Right renal cortex interstitium (tissue), 3 donors: Measurements from ENCODE around the gene DBP. TPM values are rescaled to one million over a fixed set of nuclear protein-coding genes. Genes with fewer than 3 reads are reported as not detected.
A peak's percentile ranks its signal among the peaks of the same experiment; 100 is the strongest.

Experiments used
- DNase-seq, 3 donors: peaks; one replicate each; pipeline ENCODE4 v3.0.0-alpha.2; 2013; ENCODE audit warnings: low read depth in 3 of 3, low spot score in 2 of 3
- polyA plus RNA-seq, 3 donors: library from polyadenylated mRNA; unstranded; fragments of 120-200 nt; gene quantifications; one replicate each; pipeline ENCODE4 v1.2.1, GENCODE V29; 2013; ENCODE audit not compliant: insufficient read length in 3 of 3

The DBP gene
- polyA plus RNA-seq, 3 donors: 9.3 to 11.0 (median 10.5) TPM

DNA sequence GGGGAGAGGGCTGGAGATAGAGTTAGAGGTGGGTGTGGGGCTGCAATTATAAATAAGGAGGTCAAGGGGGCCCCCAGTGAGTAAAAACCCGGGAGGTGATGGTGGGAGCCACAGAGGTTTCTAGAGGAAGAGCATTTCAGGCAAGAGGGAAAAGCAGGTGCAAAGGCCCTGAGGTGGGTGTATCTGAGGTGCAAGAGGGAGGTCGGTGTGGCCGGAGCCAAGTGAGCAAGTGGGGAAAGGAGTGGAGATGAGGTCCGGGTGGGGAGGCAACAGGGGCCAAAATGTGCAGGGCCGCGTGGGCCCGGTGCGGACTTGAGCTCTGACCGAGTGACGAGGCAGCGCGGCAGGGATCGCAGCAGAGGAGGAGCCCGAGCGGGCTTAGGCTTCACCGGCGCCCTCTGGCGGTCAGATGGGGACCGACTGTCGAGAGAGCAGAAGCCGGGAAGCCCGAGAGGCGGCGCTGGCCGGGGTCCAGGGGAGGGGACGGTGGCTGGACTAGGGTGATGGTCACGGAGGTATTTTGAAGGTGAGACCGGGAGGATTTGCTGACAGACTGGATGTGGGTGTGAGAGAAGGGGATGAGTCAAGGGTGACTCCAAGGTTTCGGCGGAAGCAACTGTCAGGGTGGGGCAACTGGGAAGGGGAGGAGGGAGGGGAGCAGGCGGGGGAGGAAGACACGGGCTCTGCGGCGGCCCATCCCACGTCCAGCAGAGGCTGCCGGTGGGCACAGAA lies 48.3 kb downstream of the DBP start:
- DNase-seq: peak; percentile 53 to 80 (median 70)

DNA sequence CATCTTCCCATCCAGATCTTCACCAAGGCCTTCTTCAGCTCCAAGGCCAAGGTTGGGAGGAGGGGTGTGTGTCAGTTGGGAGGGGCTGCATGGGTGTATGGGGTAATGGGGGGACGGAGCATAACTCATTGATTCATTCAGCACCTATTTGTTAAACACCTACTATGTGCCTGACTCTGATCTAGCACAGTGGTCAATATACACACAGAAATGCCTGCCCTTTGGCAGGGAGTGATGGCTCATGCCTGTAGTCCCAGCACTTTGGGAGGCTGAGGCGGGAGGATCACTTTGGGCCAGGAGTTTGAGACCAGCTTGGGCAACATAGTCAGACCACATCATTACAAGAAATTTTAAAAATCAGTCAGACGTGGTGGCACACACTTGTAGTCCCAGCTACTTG lies 49.8 kb downstream of the DBP start:
- no peak for DNase-seq

- DNase-seq: no peak
Observed at GRCh38 chr19:48582168-48582567, 55.0 kb downstream of the DBP start.

Other genes starting within 250 kb of the DBP start
- 100 to 1,000 TPM; 206 to 257 (median 218) TPM for gene KDELR1, start 245.8 kb downstream of the DBP start, polyA plus RNA-seq
- gene GRIN2D, start 243.7 kb downstream of the DBP start, polyA plus RNA-seq: under 1 TPM; 0.35 to 0.46 (median 0.38) TPM
- gene GRWD1, start 191.4 kb downstream of the DBP start, polyA plus RNA-seq: 10 to 100 TPM; 19.8 to 24.8 (median 24.0) TPM
- gene KCNJ14, start 181.8 kb downstream of the DBP start, polyA plus RNA-seq: under 1 TPM; 0.55 to 0.67 (median 0.61) TPM
- 10 to 100 TPM; 74.8 to 80.7 (median 80.1) TPM for gene CYTH2, start 168.0 kb downstream of the DBP start, polyA plus RNA-seq
- gene LMTK3, start 125.5 kb downstream of the DBP start, polyA plus RNA-seq: 1 to 10 TPM; 1.2 to 2.3 (median 2.1) TPM
- gene SULT2B1, start 85.2 kb downstream of the DBP start, polyA plus RNA-seq: under 1 TPM; 0.23 to 0.29 (median 0.24) TPM
- gene SPACA4, start 30.6 kb downstream of the DBP start, polyA plus RNA-seq: not detected
- under 1 TPM; 0.49 to 0.99 (median 0.98) TPM for gene FAM83E, start 22.3 kb downstream of the DBP start, polyA plus RNA-seq
- 1,000 to 10,000 TPM; 1,053 to 1,199 (median 1,085) TPM for gene RPL18, start 18.2 kb downstream of the DBP start, polyA plus RNA-seq
- 10 to 100 TPM; 15.9 to 24.6 (median 17.8) TPM for gene SPHK2, start 17.9 kb downstream of the DBP start, polyA plus RNA-seq
- gene CA11, start 8.8 kb upstream of the DBP start, polyA plus RNA-seq: 10 to 100 TPM; 21.9 to 23.6 (median 22.9) TPM
- gene NTN5, start 35.6 kb upstream of the DBP start, polyA plus RNA-seq: under 1 TPM; 0.47 to 0.96 (median 0.94) TPM
- gene FUT2, start 58.6 kb upstream of the DBP start, polyA plus RNA-seq: 1 to 10 TPM in 2 of 3 donors, under 1 TPM in 1; 0.96 to 2.6 (median 1.9) TPM
- gene MAMSTR, start 82.3 kb upstream of the DBP start, polyA plus RNA-seq: 1 to 10 TPM; 4.1 to 5.2 (median 4.5) TPM
- 10 to 100 TPM; 11.5 to 12.2 (median 11.8) TPM for gene RASIP1, start 103.2 kb upstream of the DBP start, polyA plus RNA-seq
- gene IZUMO1, start 109.5 kb upstream of the DBP start, polyA plus RNA-seq: under 1 TPM in 2 of 3 donors, not detected in 1; 0.18 to 0.40 TPM
- gene FUT1, start 115.3 kb upstream of the DBP start, polyA plus RNA-seq: 1 to 10 TPM; 3.0 to 3.4 (median 3.0) TPM
- not detected for gene FGF21, start 118.1 kb upstream of the DBP start, polyA plus RNA-seq
- 10 to 100 TPM; 28.5 to 34.9 (median 28.8) TPM for gene BCAT2, start 173.7 kb upstream of the DBP start, polyA plus RNA-seq
- 10 to 100 TPM; 24.0 to 30.9 (median 27.9) TPM for gene HSD17B14, start 199.1 kb upstream of the DBP start, polyA plus RNA-seq
- gene PLEKHA4, start 231.2 kb upstream of the DBP start, polyA plus RNA-seq: 10 to 100 TPM; 17.4 to 19.8 (median 17.6) TPM
- 10 to 100 TPM; 34.7 to 48.1 (median 35.8) TPM for gene PPP1R15A, start 235.0 kb upstream of the DBP start, polyA plus RNA-seq